Psoas muscle (tissue), 8 donors: ENCODE measurements around the gene CXXC5. TPM values are rescaled to one million over a fixed set of nuclear protein-coding genes. Genes with fewer than 3 reads are reported as not detected.
A peak's percentile ranks its signal among the peaks of the same experiment; 100 is the strongest.

ENCODE experiments used
- ATAC-seq, 4 donors: fragments of 200-7000 bp; cut with Tn5 transposase; one replicate each; pipeline ENCODE4 v1.9.1; 2020; ENCODE audit warnings: moderate library complexity in 3 of 4, mild to moderate bottlenecking in 2 of 4
- DNase-seq, 2 donors: peaks; one replicate each; pipeline ENCODE4 v3.0.0-alpha.2; 2020
- H3K27ac ChIP-seq: fragments of 200-600 bp; one replicate; pipeline ENCODE4 v1.8.0; 2022
- H3K27me3 ChIP-seq, 3 donors: fragments of 200-600 bp in 1 of 3; one replicate each; pipeline versions ENCODE4 v1.6.1 to v1.8.0; 2013 to 2022; ENCODE audit warnings: low read length in 2 of 3, mild to moderate bottlenecking in 2 of 3, moderate library complexity in 1 of 3; ENCODE audit not compliant: insufficient read depth in 3 of 3
- H3K36me3 ChIP-seq, 2 donors: fragments of 200-600 bp in 1 of 2; one replicate each; pipeline versions ENCODE4 v1.6.1 to v1.8.0; 2013 to 2022; ENCODE audit warnings: low read depth in 1 of 2, mild to moderate bottlenecking in 1 of 2, moderate library complexity in 1 of 2; ENCODE audit not compliant: insufficient read depth in 1 of 2
- H3K4me1 ChIP-seq: fragments of 200-600 bp; one replicate; pipeline ENCODE4 v1.8.0; 2022
- H3K4me3 ChIP-seq: fragments of 200-600 bp; one replicate; pipeline ENCODE4 v1.8.0; 2022; ENCODE audit warnings: mild to moderate bottlenecking
- H3K9me3 ChIP-seq: fragments of 200-600 bp; one replicate; pipeline ENCODE4 v1.8.0; 2022
- CTCF ChIP-seq: fragments of 200-600 bp; IDR thresholded peaks from one replicate; pipeline ENCODE4 v1.8.0; 2022; ENCODE audit warnings: antibody characterized with exemption
- WGBS, 3 donors: extraction: QIAGEN DNeasy Blood & Tissue Kit; methylation state at CpG; one replicate each; pipeline versions ENCODE4 v1.1.6 to v1.1.7; 2013; 5-methylcytosine and 5-hydroxymethylcytosine counted together
- intact Hi-C, 2 donors: fragments of 100-400 bp; cut with DNase I; formaldehyde crosslinking; loops; one replicate each; pipeline versions ENCODE4 v1.11.0 to v1.14.2; 2022
- polyA plus RNA-seq, 3 donors: library from polyadenylated mRNA; stranded (reverse); fragments of 200-250 nt; gene quantifications; one replicate each; pipeline ENCODE4 v1.2.3, GENCODE V29; 2013
- total RNA-seq, 4 donors: library from RNA; stranded (reverse); fragmentation: NEBNext Ultra II Directional in 2 of 4; extraction: Animal tissue kit (Norgen Biotek cat#: 25700) in 2 of 4; gene quantifications; one replicate each; pipeline versions ENCODE4 v1.2.1 to v1.2.4, GENCODE V29; 2021 to 2023
- donor health status: healthy with polysubstance abuse.
- donor health status: DM: no; HTN: no; CAD: no; lungs with moderate emphysema.
- donor health status: Bipolar disorder and iron deficiency.
- donor health status: healthy.
- donor health status: DM: yes; HTN: yes; CAD: no.
- donor health status: DM: no; HTN: no; CAD: no.
- donor health status: DM: no; HTN: no; CAD: no.
- donor health status: DM: yes; HTN: yes; CAD: no.

Gene CXXC5
- total and polyA plus RNA-seq, 7 donors = 24.5 to 88.3 (median 47.2) TPM

- Histone ChIP-seq H3K4me1 (peaks cover 86% of the 10 kb centered on the region), H3K27ac (peak overlapping the region; percentile 98)
Measured at GRCh38 chr5:139675825-139676224, 27.7 kb downstream of the CXXC5 start.

GRCh38 chr5:139676406-139676805 lies 28.3 kb downstream of the CXXC5 start:
- ATAC-seq (no peak), DNase-seq (no peak)
- Histone ChIP-seq H3K36me3 (peaks cover 0 to 17% of the 10 kb centered on the region in 2 donors), H3K4me1 (peaks cover 86% of the 10 kb centered on the region), H3K4me3 (no peak overlapping the region), H3K27me3 (no peaks in the 10 kb centered on the region), H3K9me3 (no peaks in the 10 kb centered on the region), H3K27ac (peak overlapping the region; percentile 77)
- TF ChIP-seq CTCF = no peak
- WGBS, 3 donors = 45 to 56% (median 47%) methylated on average over 3 of the region's 3 CpGs
- intact Hi-C loops = no loop called here

More at GRCh38 chr5:139675825-139676224, 27.7 kb downstream of the CXXC5 start:
- no peak for DNase-seq
- no peak for TF ChIP-seq CTCF
- intact Hi-C loops = no loop called here
- no peaks in the 10 kb centered on the region for H3K9me3 ChIP-seq
- H3K27me3 ChIP-seq = no peaks in the 10 kb centered on the region
- no peak for ATAC-seq
- H3K36me3 ChIP-seq = peaks cover 0 to 11% of the 10 kb centered on the region in 2 donors
- WGBS, 3 donors = 33 to 68% (median 38%) methylated on average over 3 to 4 of the region's 4 CpGs
- no peak overlapping the region for H3K4me3 ChIP-seq

- H3K27me3 ChIP-seq = no peaks in the 10 kb centered on the region
- peak; percentile 27 to 41 (median 34) for ATAC-seq
- WGBS, 3 donors = 27 to 39% (median 28%) methylated on average over 23 to 29 of the region's 29 CpGs
- no peak for DNase-seq
- peaks cover 0 to 24% of the 10 kb centered on the region in 2 donors for H3K36me3 ChIP-seq
- TF ChIP-seq CTCF = no peak
- no peaks in the 10 kb centered on the region for H3K9me3 ChIP-seq
- peaks cover 85% of the 10 kb centered on the region for H3K4me1 ChIP-seq
- H3K4me3 ChIP-seq = peak overlapping the region; percentile 0
- peak overlapping the region; percentile 77 for H3K27ac ChIP-seq
- intact Hi-C loops = no loop called here
Measured at GRCh38 chr5:139676951-139677735, 29.0 kb downstream of the CXXC5 start.

GRCh38 chr5:139677736-139678613 lies 29.8 kb downstream of the CXXC5 start:
- Histone ChIP-seq H3K9me3 (no peaks in the 10 kb centered on the region), H3K27ac (peak overlapping the region; percentile 77), H3K27me3 (no peaks in the 10 kb centered on the region), H3K4me1 (peaks cover 80% of the 10 kb centered on the region), H3K36me3 (peaks cover 0 to 31% of the 10 kb centered on the region in 2 donors), H3K4me3 (peak overlapping the region; percentile 0)
- 24 to 32% (median 31%) methylated on average over 17 to 22 of the region's 22 CpGs for WGBS, 3 donors
- peak in 1 of 2 donors; percentile 79 for DNase-seq
- intact Hi-C loops = no loop called here
- TF ChIP-seq CTCF = no peak
- ATAC-seq = peak; percentile 26 to 68 (median 55)
